HEK293T (cell line): ENCODE measurements around the gene CTNNB1.

ENCODE experiments used
- CTCF ChIA-PET: fragments of 350-600 bp; formaldehyde crosslinking; extraction: SDS; loops from one replicate; lab custom pipeline; 2021; ENCODE audit warnings: antibody characterized with exemption, inconsistent platforms; lab: Yijun Ruan, JAX
- POLR2A ChIA-PET: fragments of 350-600 bp; formaldehyde crosslinking; extraction: SDS; loops from one replicate; lab custom pipeline; 2020; ENCODE audit warnings: antibody characterized with exemption, inconsistent platforms; lab: Yijun Ruan, JAX
- DNase-seq: peaks from one replicate; pipeline ENCODE4 v3.0.0; 2012; ENCODE audit warnings: mixed read lengths; ENCODE audit errors: extremely low spot score
- ARNT ChIP-seq: fragments of 450-650 bp; IDR thresholded peaks from 2 replicates; pipeline ENCODE4 v1.6.1; 2017; ENCODE audit warnings: mild to moderate bottlenecking
- BHLHE40 ChIP-seq: fragments of 450-650 bp; IDR thresholded peaks from 2 replicates; pipeline ENCODE4 v1.6.1; 2016; ENCODE audit warnings: mild to moderate bottlenecking, moderate library complexity, borderline replicate concordance
- CTBP1 ChIP-seq: fragments of 450-650 bp; IDR thresholded peaks from 2 replicates; pipeline ENCODE4 v1.6.1; 2016; ENCODE audit warnings: borderline replicate concordance
- ELF4 ChIP-seq: fragments of 450-650 bp; IDR thresholded peaks from 2 replicates; pipeline ENCODE4 v1.6.1; 2017; ENCODE audit warnings: antibody characterized with exemption
- FOXA1 ChIP-seq: fragments of 450-650 bp; IDR thresholded peaks from 2 replicates; pipeline ENCODE4 v1.6.1; 2016; ENCODE audit warnings: mild to moderate bottlenecking
- FOXK2 ChIP-seq: fragments of 450-650 bp; IDR thresholded peaks from 2 replicates; pipeline ENCODE4 v1.6.1; 2016; ENCODE audit warnings: mild to moderate bottlenecking
- FOXM1 ChIP-seq: fragments of 450-650 bp; IDR thresholded peaks from 2 replicates; pipeline ENCODE4 v1.6.1; 2017; ENCODE audit warnings: mild to moderate bottlenecking, borderline replicate concordance
- HDGF ChIP-seq: fragments of 450-650 bp; IDR thresholded peaks from 2 replicates; pipeline ENCODE4 v1.6.1; 2017; ENCODE audit warnings: antibody characterized with exemption, borderline replicate concordance
- L3MBTL2 ChIP-seq: fragments of 450-650 bp; conservative IDR thresholded peaks from 2 replicates; pipeline ENCODE4 v1.6.1; 2016; ENCODE audit warnings: mild to moderate bottlenecking
- LEF1 ChIP-seq: fragments of 450-650 bp; IDR thresholded peaks from 2 replicates; pipeline ENCODE4 v1.6.1; 2017; ENCODE audit warnings: mild to moderate bottlenecking, borderline replicate concordance
- NFRKB ChIP-seq: fragments of 450-650 bp; IDR thresholded peaks from 2 replicates; pipeline ENCODE4 v1.6.1; 2016; ENCODE audit warnings: mild to moderate bottlenecking, moderate library complexity
- SP1 ChIP-seq: fragments of 450-650 bp; IDR thresholded peaks from 2 replicates; pipeline ENCODE4 v1.6.1; 2017
- SUZ12 ChIP-seq: fragments of 450-650 bp; IDR thresholded peaks from 2 replicates; pipeline ENCODE4 v1.6.1; 2016; ENCODE audit warnings: mild to moderate bottlenecking
- TARDBP ChIP-seq: fragments of 450-650 bp; IDR thresholded peaks from 2 replicates; pipeline ENCODE4 v1.6.1; 2016
- ZNF384 ChIP-seq: fragments of 450-650 bp; IDR thresholded peaks from 2 replicates; pipeline ENCODE4 v1.6.1; 2016
- TF ChIP-seq, protein P1 (sequence below): fragments of 450-650 bp; IDR thresholded peaks from 2 replicates; pipeline ENCODE4 v1.6.1; 2016

The CTNNB1 gene

DNA sequence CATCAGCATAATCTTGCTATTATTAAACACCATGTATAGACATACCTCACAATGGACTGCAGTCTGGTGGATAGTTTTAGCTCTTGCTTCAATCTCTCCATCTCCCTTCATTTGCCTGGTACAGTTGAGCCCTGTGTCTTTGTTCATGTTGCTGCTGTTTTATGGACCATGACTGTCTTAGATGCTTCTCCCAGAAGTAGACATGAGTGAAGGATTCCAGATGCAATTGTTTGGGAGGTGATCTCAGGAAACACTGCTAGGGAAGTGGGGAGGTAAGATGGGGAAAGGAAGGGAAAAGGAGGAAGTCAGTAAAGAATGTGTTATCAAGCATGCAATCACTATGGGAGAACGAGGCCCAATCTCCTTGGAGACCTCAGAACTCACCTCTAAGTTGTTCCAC lies 36.3 kb upstream of the CTNNB1 start:
- CTCF ChIA-PET: interaction anchor here (0.6 kb wide), 2 partner anchors 102 to 475 kb away, joined by 3 to 7 read pairs; no protein-coding TSS in a partner anchor
- POLR2A ChIA-PET: interaction anchor here (2.5 kb wide), 1 partner anchor 36 kb away, joined by 11 read pairs; the partner anchor contains the start of gene CTNNB1
- no peak for DNase-seq
- TF ChIP-seq ARNT (no peak), LEF1 (no peak), SUZ12 (no peak), SP1 (no peak), FOXM1 (no peak), BHLHE40 (no peak), FOXA1 (no peak), FOXK2 (no peak), ELF4 (no peak), TARDBP (no peak), ZNF384 (no peak), CTBP1 (no peak), L3MBTL2 (no peak), HDGF (no peak)
- TF ChIP-seq, protein P1, sequence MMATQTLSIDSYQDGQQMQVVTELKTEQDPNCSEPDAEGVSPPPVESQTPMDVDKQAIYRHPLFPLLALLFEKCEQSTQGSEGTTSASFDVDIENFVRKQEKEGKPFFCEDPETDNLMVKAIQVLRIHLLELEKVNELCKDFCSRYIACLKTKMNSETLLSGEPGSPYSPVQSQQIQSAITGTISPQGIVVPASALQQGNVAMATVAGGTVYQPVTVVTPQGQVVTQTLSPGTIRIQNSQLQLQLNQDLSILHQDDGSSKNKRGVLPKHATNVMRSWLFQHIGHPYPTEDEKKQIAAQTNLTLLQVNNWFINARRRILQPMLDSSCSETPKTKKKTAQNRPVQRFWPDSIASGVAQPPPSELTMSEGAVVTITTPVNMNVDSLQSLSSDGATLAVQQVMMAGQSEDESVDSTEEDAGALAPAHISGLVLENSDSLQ: no peak

- DNase-seq: no peak
These were observed 35.9 kb upstream of the CTNNB1 start for GRCh38 chr3:41163421-41163820.

GRCh38 chr3:41164777-41165176 lies 34.5 kb upstream of the CTNNB1 start:
- ChIA-PET POLR2A (interaction anchor here (2.5 kb wide), 1 partner anchor 34 kb away, joined by 11 read pairs; the partner anchor contains the start of gene CTNNB1), CTCF (no interaction called here)
- no peak for DNase-seq
- TF ChIP-seq BHLHE40: no peak
- no peak for TF ChIP-seq SUZ12
- TF ChIP-seq L3MBTL2: no peak
- no peak for TF ChIP-seq TARDBP
- no peak for TF ChIP-seq CTBP1
- no peak for TF ChIP-seq NFRKB
- no peak for TF ChIP-seq FOXK2

More at GRCh38 chr3:41163421-41163820, 35.9 kb upstream of the CTNNB1 start:
- POLR2A ChIA-PET: interaction anchor here (2.5 kb wide), 1 partner anchor 35 kb away, joined by 11 read pairs; the partner anchor contains the start of gene CTNNB1
- TF ChIP-seq ZNF384 (no peak), FOXK2 (no peak), SUZ12 (no peak), CTBP1 (no peak), HDGF (no peak), ARNT (no peak), FOXA1 (no peak), TARDBP (no peak)
- CTCF ChIA-PET: interaction anchor here (0.6 kb wide), 2 partner anchors 102 to 475 kb away, joined by 3 to 7 read pairs; no protein-coding TSS in a partner anchor

DNA sequence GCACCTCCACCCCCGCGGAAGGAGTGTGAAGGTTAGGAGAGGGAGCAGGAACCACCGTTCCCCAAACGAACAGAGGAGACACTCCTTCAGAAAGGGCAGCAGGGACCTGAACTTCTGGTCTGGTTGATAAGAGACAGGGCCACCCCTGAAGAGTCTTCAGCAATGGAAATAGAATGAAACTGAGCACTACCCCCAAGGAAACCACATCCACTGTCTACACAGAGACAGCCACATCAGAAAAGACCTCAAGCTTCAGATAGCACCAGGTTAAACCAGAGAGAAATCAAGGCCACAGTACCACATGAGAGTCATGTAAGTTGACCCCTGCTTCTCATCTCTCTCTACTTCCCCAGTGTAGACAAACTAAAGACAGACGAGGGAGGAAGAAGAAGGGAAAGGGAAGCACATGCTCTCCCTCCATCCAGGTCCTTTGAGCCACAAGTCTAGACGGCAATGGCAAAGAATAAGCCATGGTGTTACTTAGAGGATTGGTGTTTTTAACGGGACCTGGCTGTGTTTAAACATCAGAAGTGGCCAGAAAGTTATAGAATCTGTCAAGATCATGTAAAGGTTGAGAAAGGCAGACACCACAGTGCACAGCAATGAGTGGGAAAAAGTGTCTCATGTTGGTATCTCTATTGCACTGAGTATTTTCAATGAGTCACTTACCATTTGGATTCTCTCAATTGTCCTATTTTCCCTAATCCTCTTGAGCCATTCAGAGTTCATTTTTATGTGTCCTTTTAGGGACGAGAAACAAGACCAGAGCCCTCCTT lies 31.4 kb upstream of the CTNNB1 start:
- ChIA-PET POLR2A (no interaction called here), CTCF (no interaction called here)
- DNase-seq: no peak
- TF ChIP-seq L3MBTL2 (no peak), SP1 (no peak), ELF4 (no peak), ARNT (no peak), BHLHE40 (no peak), FOXA1 (no peak), FOXM1 (no peak), LEF1 (no peak), FOXK2 (no peak)
- TF ChIP-seq, protein P1: no peak

DNA sequence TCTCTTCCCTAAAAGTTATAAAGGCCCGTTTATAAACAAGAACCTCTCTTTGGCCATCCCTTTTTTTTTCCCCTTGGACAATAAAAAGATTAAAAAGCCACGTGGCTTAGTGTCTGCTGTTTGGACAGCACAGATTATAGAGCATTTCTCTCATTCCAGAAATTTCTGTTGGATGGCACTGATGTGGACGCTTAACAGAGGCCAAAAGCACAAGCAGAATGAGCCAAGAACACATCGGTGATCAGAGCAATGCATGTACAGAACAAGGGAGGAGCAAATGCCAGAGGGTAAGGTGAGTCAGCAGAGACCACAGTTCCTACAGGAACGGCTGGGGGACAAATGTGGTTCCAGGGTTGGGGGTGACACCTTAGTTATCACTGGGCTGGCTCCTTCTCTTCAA lies 30.3 kb upstream of the CTNNB1 start:
- ChIA-PET POLR2A (no interaction called here), CTCF (no interaction called here)
- TF ChIP-seq LEF1: no peak
- TF ChIP-seq, protein P1: no peak
- no peak for TF ChIP-seq FOXA1
- TF ChIP-seq BHLHE40: no peak
- no peak for TF ChIP-seq ZNF384
- no peak for TF ChIP-seq CTBP1
- no peak for TF ChIP-seq SUZ12
- TF ChIP-seq L3MBTL2: no peak
- TF ChIP-seq FOXK2: no peak
- TF ChIP-seq HDGF: no peak
- DNase-seq: no peak
